Naive thymus-derived CD4-positive, alpha-beta T cell (primary cell): Measurements from ENCODE around the gene BUD23. TPM values are rescaled to one million over a fixed set of nuclear protein-coding genes. Genes with fewer than 3 reads are reported as not detected.

Source experiments
- ATAC-seq: fragments of 150-1000 bp; cut with Tn5 transposase; 2 replicates; pipeline ENCODE4 v1.10.0; 2021; ENCODE audit warnings: mild to moderate bottlenecking, moderate library complexity
- CTCF ChIA-PET: fragments of 350-600 bp; sonication (Branson Sonifier 250); formaldehyde crosslinking; loops from one replicate; lab custom pipeline; 2021; ENCODE audit warnings: antibody characterized with exemption; lab: Charles Lee
- POLR2A ChIA-PET: fragments of 350-600 bp; sonication (Branson Sonifier 250); formaldehyde crosslinking; loops from one replicate; lab custom pipeline; 2021; ENCODE audit warnings: antibody characterized with exemption, inconsistent platforms; lab: Charles Lee
- DNase-seq, 9 donors: peaks; one replicate each; pipeline versions ENCODE4 v3.0.0 to v3.0.0-alpha.2; 2020 to 2022; ENCODE audit warnings: mixed read lengths in 1 of 9
- H3K27ac ChIP-seq: one replicate; pipeline ENCODE4 v1.7.0; 2013; ENCODE audit warnings: mild to moderate bottlenecking, low read depth, low read length, moderate library complexity
- H3K27me3 ChIP-seq, 2 donors: one replicate each; pipeline ENCODE4 v1.7.0; 2013; ENCODE audit warnings: low read length in 2 of 2, mild to moderate bottlenecking in 2 of 2, moderate library complexity in 2 of 2; ENCODE audit not compliant: control insufficient read depth in 2 of 2, insufficient read depth in 2 of 2
- H3K36me3 ChIP-seq, 3 experiments: 1 replicate in 2 of 3; 2 replicates in 1 of 3; pipeline ENCODE4 v1.7.0; 2013; ENCODE audit warnings: low read length in 3 of 3, mild to moderate bottlenecking in 3 of 3, moderate library complexity in 1 of 3; ENCODE audit not compliant: insufficient read depth in 3 of 3, control insufficient read depth in 2 of 3
- H3K4me1 ChIP-seq, 2 donors: one replicate each; pipeline ENCODE4 v1.7.0; 2013; ENCODE audit warnings: low read length in 2 of 2, mild to moderate bottlenecking in 2 of 2, moderate library complexity in 1 of 2; ENCODE audit not compliant: control insufficient read depth in 2 of 2, insufficient read depth in 2 of 2
- H3K4me3 ChIP-seq: 2 replicates; pipeline ENCODE4 v1.7.0; 2013; ENCODE audit warnings: mild to moderate bottlenecking, low read length
- H3K9me3 ChIP-seq, 3 experiments: 1 replicate in 2 of 3; 2 replicates in 1 of 3; pipeline ENCODE4 v1.7.0; 2013; ENCODE audit warnings: low read length in 3 of 3; ENCODE audit not compliant: control insufficient read depth in 2 of 3
- H3K27ac Mint-ChIP-seq, 9 donors: one replicate each; pipeline ENCODE4 v1.8.0; 2020 to 2022; ENCODE audit warnings: mixed read lengths in 9 of 9, mild to moderate bottlenecking in 8 of 9, moderate library complexity in 5 of 9, inconsistent platforms in 2 of 9
- H3K27me3 Mint-ChIP-seq, 5 donors: one replicate each; pipeline ENCODE4 v1.8.0; 2021 to 2022; ENCODE audit warnings: mixed read lengths in 5 of 5, mild to moderate bottlenecking in 1 of 5
- H3K36me3 Mint-ChIP-seq, 5 donors: one replicate each; pipeline ENCODE4 v1.8.0; 2020 to 2022; ENCODE audit warnings: mixed read lengths in 5 of 5, mild to moderate bottlenecking in 3 of 5, inconsistent platforms in 1 of 5
- H3K4me1 Mint-ChIP-seq, 7 donors: one replicate each; pipeline ENCODE4 v1.8.0; 2020 to 2022; ENCODE audit warnings: mixed read lengths in 7 of 7, mild to moderate bottlenecking in 3 of 7, inconsistent platforms in 1 of 7
- H3K4me3 Mint-ChIP-seq, 10 donors: one replicate each; pipeline ENCODE4 v1.8.0; 2020 to 2022; ENCODE audit warnings: mild to moderate bottlenecking in 10 of 10, mixed read lengths in 10 of 10, moderate library complexity in 6 of 10, inconsistent platforms in 2 of 10
- H3K9me3 Mint-ChIP-seq, 11 donors: one replicate each; pipeline ENCODE4 v1.8.0; 2020 to 2022; ENCODE audit warnings: mixed read lengths in 11 of 11, mild to moderate bottlenecking in 4 of 11, inconsistent platforms in 1 of 11, moderate library complexity in 1 of 11
- intact Hi-C, 2 donors: fragments of 100-400 bp; cut with micrococcal nuclease; formaldehyde crosslinking; loops; one replicate each; pipeline ENCODE4 v1.15.1; 2023
- polyA plus RNA-seq, 2 donors: library from polyadenylated mRNA; unstranded; fragments of 300-500 nt; fragmentation: Illumina TruSeq; gene quantifications; one replicate each; pipeline ENCODE4 v1.2.3, GENCODE V29; 2021
- total RNA-seq, 6 experiments: library from RNA in 5 of 6; stranded (reverse) in 5 of 6; gene quantifications; 1 replicate in 5 of 6; 2 replicates in 1 of 6; pipeline ENCODE4 v1.2.3 and lab custom pipeline; 2021 to 2026

BUD23 gene
- total and polyA plus RNA-seq, 7 experiments from 2014 or later = 50.5 to 156 (median 104) TPM

- Mint-ChIP-seq H3K4me1 (peaks cover 5 to 23% (median 16%) of the 10 kb centered on the region in 7 donors), H3K36me3 (peaks cover 0 to 4% (median 0%) of the 10 kb centered on the region in 5 donors), H3K27me3 (peaks cover 0 to 3% (median 0%) of the 10 kb centered on the region in 5 donors), H3K27ac (peak overlapping the region in 3 of 9 donors; percentile 21 to 72 (median 22)), H3K4me3 (peak overlapping the region in 9 of 10 donors; percentile 38 to 94 (median 89)), H3K9me3 (peaks cover 0 to 1% (median 0%) of the 10 kb centered on the region in 11 donors)
- no peaks in the 10 kb centered on the region for H3K27me3 ChIP-seq
- H3K4me1 ChIP-seq = peaks cover 4 to 18% of the 10 kb centered on the region in 2 donors
- DNase-seq (no peak), ATAC-seq (no peak)
- no peaks in the 10 kb centered on the region for H3K9me3 ChIP-seq
- H3K27ac ChIP-seq = no peak overlapping the region
- intact Hi-C loops = loop anchor here in 1 of 2 donors (5.0 to 10.0 kb wide), 4 partner anchors 115 to 918 kb away; partner anchors contain the start of genes GTF2I, MLXIPL, RFC2 and TYW1B
- H3K36me3 ChIP-seq = peaks cover 0 to 19% (median 0%) of the 10 kb centered on the region in 3 experiments
- CTCF ChIA-PET = interaction anchor here (0.5 to 1.3 kb wide), 4 partner anchors 24 to 227 kb away, joined by 3 to 5 read pairs (median 3); no protein-coding TSS in a partner anchor
- no peak overlapping the region for H3K4me3 ChIP-seq
- POLR2A ChIA-PET = interaction anchor here (1.0 to 1.1 kb wide), 2 partner anchors 19 to 62 kb away, joined by 3 read pairs; no protein-coding TSS in a partner anchor
Observed at GRCh38 chr7:73736885-73737284, 53.5 kb downstream of the BUD23 start.

DNA sequence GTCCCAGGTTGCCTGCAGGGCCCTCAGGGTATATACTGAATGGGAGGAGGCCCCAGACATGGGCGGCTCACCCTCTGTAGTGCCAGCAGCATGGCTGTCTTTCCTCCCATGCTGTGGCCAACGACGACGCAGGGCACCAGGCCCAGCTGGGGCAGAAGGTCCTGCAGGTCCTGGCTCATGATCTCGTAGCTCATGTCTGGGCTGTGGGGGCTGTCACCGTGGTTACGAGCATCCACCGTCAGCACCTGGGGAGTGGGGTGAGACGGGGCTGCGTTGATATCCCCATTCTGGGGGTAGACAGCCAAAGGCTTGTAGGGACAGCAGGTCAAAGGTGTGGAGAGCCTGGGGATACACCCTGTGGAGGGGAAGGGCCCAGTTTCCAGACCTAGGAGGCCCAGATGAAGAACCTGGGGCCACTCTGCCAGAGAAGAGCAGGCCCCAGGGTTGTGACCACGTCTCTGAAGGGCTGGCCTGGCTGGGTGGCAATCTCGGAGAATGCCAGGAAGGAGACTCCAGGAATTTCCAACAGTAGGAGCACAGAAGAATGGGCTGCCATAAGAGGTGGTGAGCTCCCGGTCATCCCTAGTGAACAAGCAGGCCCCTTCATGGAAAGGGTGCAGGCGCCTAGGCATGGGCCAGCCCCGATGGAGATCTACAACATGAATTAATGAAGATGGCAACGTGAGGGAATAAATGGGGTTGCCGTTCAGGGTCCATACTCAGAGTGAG, 54.3 kb downstream of the BUD23 start:
- no peaks in the 10 kb centered on the region for H3K9me3 ChIP-seq
- CTCF ChIA-PET = interaction anchor here (0.5 to 3.0 kb wide), 6 partner anchors 12 to 158 kb away, joined by 3 to 9 read pairs (median 4); no protein-coding TSS in a partner anchor
- H3K27me3 ChIP-seq = no peaks in the 10 kb centered on the region
- intact Hi-C loops = loop anchor here (1.0 to 10.0 kb wide), 16 partner anchors 18 to 917 kb away; partner anchors contain the start of genes BAZ1B (in 2 of the 2), BCL7B (in 2 of the 2), BUD23 (in 2 of the 2) and DNAJC30 (in 2 of the 2)
- H3K36me3 Mint-ChIP-seq = peaks cover 0 to 4% (median 0%) of the 10 kb centered on the region in 5 donors
- H3K27ac Mint-ChIP-seq = peak overlapping the region; percentile 48 to 96 (median 88)
- ATAC-seq (no peak), DNase-seq (no peak)
- peak overlapping the region; percentile 83 to 94 (median 91) for H3K4me3 Mint-ChIP-seq
- peaks cover 0 to 19% (median 0%) of the 10 kb centered on the region in 3 experiments for H3K36me3 ChIP-seq
- H3K4me1 ChIP-seq = peaks cover 4 to 18% of the 10 kb centered on the region in 2 donors
- peaks cover 5 to 23% (median 16%) of the 10 kb centered on the region in 7 donors for H3K4me1 Mint-ChIP-seq
- POLR2A ChIA-PET = interaction anchor here (0.7 to 2.1 kb wide), 6 partner anchors 18 to 213 kb away, joined by 3 to 8 read pairs (median 4); partner anchors contain the start of genes BUD23 and STX1A
- peaks cover 0 to 1% (median 0%) of the 10 kb centered on the region in 11 donors for H3K9me3 Mint-ChIP-seq
- H3K4me3 ChIP-seq = peak overlapping the region; percentile 84
- peaks cover 0 to 3% (median 0%) of the 10 kb centered on the region in 5 donors for H3K27me3 Mint-ChIP-seq
- H3K27ac ChIP-seq = peak overlapping the region; percentile 89

- intact Hi-C loops = loop anchor here (1.0 to 10.0 kb wide), 16 partner anchors 19 to 917 kb away; partner anchors contain the start of genes BAZ1B (in 2 of the 2), BCL7B (in 2 of the 2), BUD23 (in 2 of the 2) and DNAJC30 (in 2 of the 2)
- POLR2A ChIA-PET = interaction anchor here (0.7 to 2.1 kb wide), 8 partner anchors 19 to 216 kb away, joined by 4 to 8 read pairs (median 4); partner anchors contain the start of genes BAZ1B, BUD23, METTL27 and STX1A
- Mint-ChIP-seq H3K27ac (peak overlapping the region; percentile 48 to 96 (median 88)), H3K36me3 (peaks cover 0 to 4% (median 0%) of the 10 kb centered on the region in 5 donors), H3K4me1 (peaks cover 5 to 23% (median 16%) of the 10 kb centered on the region in 7 donors), H3K9me3 (peaks cover 0 to 1% (median 0%) of the 10 kb centered on the region in 11 donors), H3K27me3 (no peaks in the 10 kb centered on the region), H3K4me3 (peak overlapping the region; percentile 83 to 94 (median 91))
- H3K4me1 ChIP-seq = peaks cover 4 to 18% of the 10 kb centered on the region in 2 donors
- H3K27me3 ChIP-seq = no peaks in the 10 kb centered on the region
- H3K36me3 ChIP-seq = peaks cover 0 to 19% (median 0%) of the 10 kb centered on the region in 3 experiments
- peak overlapping the region; percentile 84 for H3K4me3 ChIP-seq
- no peaks in the 10 kb centered on the region for H3K9me3 ChIP-seq
- CTCF ChIA-PET = interaction anchor here (0.7 to 3.0 kb wide), 3 partner anchors 12 to 135 kb away, joined by 3 to 9 read pairs (median 5); no protein-coding TSS in a partner anchor
- ATAC-seq = peak; percentile 19
- peak; percentile 22 to 62 (median 45) for DNase-seq
- H3K27ac ChIP-seq = peak overlapping the region; percentile 89
Observed at GRCh38 chr7:73738220-73738611, 54.8 kb downstream of the BUD23 start.

DNA sequence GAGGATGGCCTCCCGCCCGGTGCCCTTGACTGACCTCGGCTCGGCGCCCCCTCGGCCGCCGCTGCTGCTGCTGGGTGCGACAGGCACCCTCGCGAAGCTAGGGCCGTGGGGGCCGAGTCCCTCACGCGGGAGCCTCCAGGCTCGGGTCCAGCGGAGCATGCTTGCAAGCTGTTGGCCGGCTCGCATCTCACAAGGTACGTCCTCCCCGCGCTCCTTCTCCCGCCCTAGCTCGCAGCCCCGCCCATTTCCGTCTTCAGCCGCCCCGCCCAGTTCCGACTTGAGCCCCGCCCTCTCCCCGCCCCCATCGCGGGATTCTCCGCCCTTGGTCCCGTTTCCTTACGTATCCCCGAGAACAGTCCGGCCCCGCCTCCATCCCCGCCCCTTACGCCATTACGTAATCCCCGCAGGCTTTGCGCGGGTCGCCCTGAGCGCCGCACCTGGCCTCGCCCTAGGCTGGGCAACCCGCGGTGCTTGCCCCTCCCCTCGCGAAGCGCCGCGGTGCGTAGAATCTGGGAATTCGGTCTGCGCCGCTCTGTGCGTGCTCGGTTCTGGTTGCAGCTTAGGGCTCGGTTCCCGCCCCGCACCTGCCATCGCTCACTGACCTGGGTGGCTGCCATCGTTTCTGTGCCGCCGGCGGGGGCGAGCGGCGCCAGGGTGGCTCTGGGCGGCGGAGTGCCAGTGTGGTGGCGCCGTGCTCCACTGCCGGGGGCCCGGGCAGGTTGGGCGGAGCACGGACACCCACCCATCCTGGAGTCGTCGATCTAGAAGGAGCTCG, 55.4 kb downstream of the BUD23 start, which contains the start of gene ABHD11:
TSS of gene ABHD11 (minus strand) at position 191 of the 775 bp plus-strand sequence. CDS start at position 159, 32 bp downstream.
- H3K36me3 Mint-ChIP-seq = peaks cover 0 to 4% (median 0%) of the 10 kb centered on the region in 5 donors
- ATAC-seq = peak; percentile 95
- H3K27me3 ChIP-seq = no peaks in the 10 kb centered on the region
- H3K4me3 ChIP-seq = peak within 1 kb of the TSS; percentile 84
- peak; percentile 95 to 99 (median 97) for DNase-seq
- POLR2A ChIA-PET = interaction anchor here (0.9 to 2.1 kb wide), 10 partner anchors 19 to 2000 kb away, joined by 3 to 8 read pairs (median 4); partner anchors contain the start of genes BAZ1B, BUD23, HIP1 and METTL27
- H3K9me3 ChIP-seq = no peaks in the 10 kb centered on the region
- CTCF ChIA-PET = interaction anchor here (0.7 to 3.0 kb wide), 3 partner anchors 13 to 135 kb away, joined by 3 to 9 read pairs (median 5); no protein-coding TSS in a partner anchor
- intact Hi-C loops = loop anchor here (1.0 to 10.0 kb wide), 17 partner anchors 19 to 916 kb away; partner anchors contain the start of genes BAZ1B (in 2 of the 2), BCL7B (in 2 of the 2), BUD23 (in 2 of the 2) and DNAJC30 (in 2 of the 2)
- H3K4me3 Mint-ChIP-seq = peak within 1 kb of the TSS; percentile 83 to 94 (median 91)
- H3K4me1 ChIP-seq = peaks cover 4 to 18% of the 10 kb centered on the region in 2 donors
- peak within 1 kb of the TSS; percentile 79 to 96 (median 93) for H3K27ac Mint-ChIP-seq
- H3K4me1 Mint-ChIP-seq = peaks cover 5 to 23% (median 16%) of the 10 kb centered on the region in 7 donors
- peaks cover 0 to 1% (median 0%) of the 10 kb centered on the region in 11 donors for H3K9me3 Mint-ChIP-seq
- H3K27me3 Mint-ChIP-seq = peaks cover 0 to 6% (median 0%) of the 10 kb centered on the region in 5 donors
- peaks cover 0 to 19% (median 0%) of the 10 kb centered on the region in 3 experiments for H3K36me3 ChIP-seq
- H3K27ac ChIP-seq = peak within 1 kb of the TSS; percentile 89

DNA sequence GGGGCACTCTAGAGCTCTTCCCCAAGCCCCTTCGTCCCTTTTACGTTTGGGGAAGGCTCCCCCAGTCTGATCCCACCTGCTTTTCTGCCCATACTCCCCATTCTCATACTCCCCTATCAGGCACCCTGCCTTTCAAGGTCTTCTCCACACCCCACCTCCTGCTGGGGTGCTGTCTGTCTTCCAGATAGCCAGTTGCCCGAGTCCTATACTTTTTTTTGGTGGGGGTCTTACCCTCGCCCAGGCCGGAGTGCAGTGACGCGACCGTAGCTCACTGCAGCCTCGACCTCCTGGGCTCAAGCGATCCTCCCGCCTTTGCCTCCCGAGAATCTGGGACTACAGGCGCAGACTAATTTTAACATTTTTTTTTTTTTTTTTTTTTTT, 56.0 kb downstream of the BUD23 start:
- DNase-seq (no peak), ATAC-seq (no peak)
- Histone ChIP-seq H3K27me3 (no peaks in the 10 kb centered on the region), H3K4me1 (peaks cover 4 to 18% of the 10 kb centered on the region in 2 donors), H3K36me3 (peaks cover 0 to 19% (median 0%) of the 10 kb centered on the region in 3 experiments), H3K9me3 (no peaks in the 10 kb centered on the region), H3K27ac (peak overlapping the region; percentile 89), H3K4me3 (peak overlapping the region; percentile 72)
- Mint-ChIP-seq H3K27me3 (peaks cover 0 to 6% (median 0%) of the 10 kb centered on the region in 5 donors), H3K4me3 (peak overlapping the region; percentile 83 to 94 (median 91)), H3K36me3 (peaks cover 0 to 4% (median 0%) of the 10 kb centered on the region in 5 donors), H3K27ac (peak overlapping the region; percentile 79 to 96 (median 93)), H3K9me3 (peaks cover 0 to 1% (median 0%) of the 10 kb centered on the region in 11 donors), H3K4me1 (peaks cover 5 to 22% (median 16%) of the 10 kb centered on the region in 7 donors)
- ChIA-PET POLR2A (interaction anchor here (0.9 to 2.1 kb wide), 9 partner anchors 20 to 2000 kb away, joined by 3 to 8 read pairs (median 4); partner anchors contain the start of genes BUD23, HIP1, METTL27 and STX1A), CTCF (interaction anchor here (3.0 kb wide), 1 partner anchor 132 kb away, joined by 9 read pairs; no protein-coding TSS in a partner anchor)
- intact Hi-C loops = loop anchor here (1.0 to 10.0 kb wide), 9 partner anchors 116 to 915 kb away; partner anchors contain the start of genes LIMK1 (in 2 of the 2), TYW1B (in 2 of the 2), FZD9 (in 1 of the 2) and GTF2I (in 1 of the 2)
